Suprapubic skin (tissue), 3 donors: ENCODE data around the gene TLL1.

Experiments
- EP300 ChIP-seq: sonication (generic); formaldehyde crosslinking; IDR thresholded peaks from one replicate; pipeline ENCODE4 v1.6.1; 2017; ENCODE audit warnings: antibody characterized with exemption
- POLR2A ChIP-seq, 2 donors: fragments of 450-650 bp; IDR thresholded peaks; one replicate each; pipeline ENCODE4 v1.6.1; 2017; ENCODE audit warnings: antibody characterized with exemption in 2 of 2, mild to moderate bottlenecking in 2 of 2, moderate library complexity in 2 of 2
- TF ChIP-seq, protein P1 (sequence below), 2 donors: fragments of 200-600 bp in 1 of 2; fragments of 450-650 bp in 1 of 2; sonication (generic) in 1 of 2; IDR thresholded peaks; one replicate each; pipeline ENCODE4 v1.5.1; 2016 to 2019; ENCODE audit warnings: antibody characterized with exemption in 2 of 2, mild to moderate bottlenecking in 1 of 2, moderate library complexity in 1 of 2

DNA sequence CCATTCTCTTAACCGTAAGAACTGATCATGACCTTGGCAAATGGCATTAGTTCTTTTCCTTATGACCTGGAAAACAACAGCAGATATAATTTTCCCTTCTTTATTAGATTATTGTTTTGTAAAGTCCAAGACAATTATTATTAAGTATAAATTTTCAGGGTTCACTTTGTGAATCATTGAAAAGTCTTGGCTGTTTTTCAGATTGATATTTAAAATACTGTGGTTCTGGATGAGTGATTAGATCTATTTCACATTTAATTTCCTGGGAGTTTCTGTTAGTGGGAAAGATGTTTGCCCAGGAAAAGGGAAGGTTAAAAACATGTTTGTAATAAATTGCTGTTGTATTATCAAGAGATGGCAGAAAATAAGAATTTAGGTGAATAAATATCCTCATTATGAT is 194.9 kb downstream of the TLL1 start:
- TF ChIP-seq POLR2A (IDR thresholded peaks at IDR 0.05) (no peak), EP300 (no peak)
- TF ChIP-seq, protein P1, sequence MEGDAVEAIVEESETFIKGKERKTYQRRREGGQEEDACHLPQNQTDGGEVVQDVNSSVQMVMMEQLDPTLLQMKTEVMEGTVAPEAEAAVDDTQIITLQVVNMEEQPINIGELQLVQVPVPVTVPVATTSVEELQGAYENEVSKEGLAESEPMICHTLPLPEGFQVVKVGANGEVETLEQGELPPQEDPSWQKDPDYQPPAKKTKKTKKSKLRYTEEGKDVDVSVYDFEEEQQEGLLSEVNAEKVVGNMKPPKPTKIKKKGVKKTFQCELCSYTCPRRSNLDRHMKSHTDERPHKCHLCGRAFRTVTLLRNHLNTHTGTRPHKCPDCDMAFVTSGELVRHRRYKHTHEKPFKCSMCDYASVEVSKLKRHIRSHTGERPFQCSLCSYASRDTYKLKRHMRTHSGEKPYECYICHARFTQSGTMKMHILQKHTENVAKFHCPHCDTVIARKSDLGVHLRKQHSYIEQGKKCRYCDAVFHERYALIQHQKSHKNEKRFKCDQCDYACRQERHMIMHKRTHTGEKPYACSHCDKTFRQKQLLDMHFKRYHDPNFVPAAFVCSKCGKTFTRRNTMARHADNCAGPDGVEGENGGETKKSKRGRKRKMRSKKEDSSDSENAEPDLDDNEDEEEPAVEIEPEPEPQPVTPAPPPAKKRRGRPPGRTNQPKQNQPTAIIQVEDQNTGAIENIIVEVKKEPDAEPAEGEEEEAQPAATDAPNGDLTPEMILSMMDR (IDR thresholded peaks at IDR 0.05): no peak
